ENCODE data around the gene KSR1.

KSR1 gene

GRCh38 chr17:27598337-27599050, 142.2 kb downstream of the KSR1 start:
- no peak overlapping the region for H3K14ac ChIP-seq (ENCODE audit: low read length)
- H3K9me3 ChIP-seq (replicated peaks in 1 of 2; ENCODE audit: control insufficient read depth in 2 of 2, insufficient read depth in 1 of 2, low read depth in 1 of 2, low read length in 2 of 2): no peaks in the 10 kb centered on the region
- H3K9ac ChIP-seq (ENCODE audit: low read depth, low read length, poor library complexity): no peak overlapping the region
- no peak overlapping the region for H3K27ac ChIP-seq (replicated peaks; ENCODE audit: low read length)
- no peaks in the 10 kb centered on the region for H3K79me1 ChIP-seq (ENCODE audit: low read depth, low read length)
- H3K4me2 ChIP-seq (ENCODE audit: insufficient read depth, low read length, poor library complexity, severe bottlenecking): no peak overlapping the region
- no peak overlapping the region for H2BK120ac ChIP-seq (ENCODE audit: low read depth, low read length)
- no peaks in the 10 kb centered on the region for H3K4me1 ChIP-seq (ENCODE audit: control insufficient read depth in 2 of 2, insufficient read depth in 1 of 2, low read depth in 1 of 2, low read length in 2 of 2)
- no peaks in the 10 kb centered on the region for H3K27me3 ChIP-seq (ENCODE audit: control insufficient read depth in 3 of 3, insufficient read depth in 3 of 3, low read depth in 1 of 3, low read length in 3 of 3)
- DNase-seq (ENCODE audit: low spot score): no peak
- no peak overlapping the region for H4K91ac ChIP-seq (ENCODE audit: low read depth, low read length, poor library complexity)
- no peak overlapping the region for H4K8ac ChIP-seq (ENCODE audit: low read depth, low read length)
- no peak overlapping the region for H2BK12ac ChIP-seq (ENCODE audit: low read length)
- H2AFZ ChIP-seq (ENCODE audit: low read length): no peak overlapping the region
- no peak overlapping the region for H3K18ac ChIP-seq (ENCODE audit: low read length)
- no peak overlapping the region for H2BK15ac ChIP-seq (ENCODE audit: low read length)
- WGBS, 2 donors (ENCODE audit: extremely low coverage in 2 of 2, insufficient read length in 2 of 2, insufficient replicate concordance in 1 of 2): no CpG with 5 or more reads among the region's 17 CpGs
- no peak overlapping the region for H3K4me3 ChIP-seq (ENCODE audit: low read length in 2 of 2)
- H3K4ac ChIP-seq (ENCODE audit: low read length): no peak overlapping the region
- H3K36me3 ChIP-seq (replicated peaks in 1 of 2; ENCODE audit: control insufficient read depth in 2 of 2, insufficient read depth in 2 of 2, low read length in 2 of 2): peaks cover 0 to 7% of the 10 kb centered on the region in 2 donors
- no peak overlapping the region for H3K23ac ChIP-seq (ENCODE audit: low read depth, low read length, poor library complexity)
- no peak overlapping the region for H2BK5ac ChIP-seq (ENCODE audit: low read length)
- no peak overlapping the region for H2AK5ac ChIP-seq (ENCODE audit: low read depth, low read length)

GRCh38 chr17:27600471-27600870, 144.2 kb downstream of the KSR1 start:
- Histone ChIP-seq H4K91ac (ENCODE audit: low read depth, low read length, poor library complexity) (no peak overlapping the region), H3K4me2 (ENCODE audit: insufficient read depth, low read length, poor library complexity, severe bottlenecking) (no peak overlapping the region), H3K79me1 (ENCODE audit: low read depth, low read length) (no peaks in the 10 kb centered on the region), H2AK5ac (ENCODE audit: low read depth, low read length) (no peak overlapping the region), H3K4me3 (ENCODE audit: low read length in 2 of 2) (no peak overlapping the region), H3K9me3 (replicated peaks in 1 of 2; ENCODE audit: control insufficient read depth in 2 of 2, insufficient read depth in 1 of 2, low read depth in 1 of 2, low read length in 2 of 2) (no peaks in the 10 kb centered on the region), H3K27me3 (ENCODE audit: control insufficient read depth in 3 of 3, insufficient read depth in 3 of 3, low read depth in 1 of 3, low read length in 3 of 3) (no peaks in the 10 kb centered on the region), H3K18ac (ENCODE audit: low read length) (no peak overlapping the region), H3K4ac (ENCODE audit: low read length) (no peak overlapping the region), H4K8ac (ENCODE audit: low read depth, low read length) (no peak overlapping the region), H3K9ac (ENCODE audit: low read depth, low read length, poor library complexity) (no peak overlapping the region), H2BK12ac (ENCODE audit: low read length) (no peak overlapping the region), H3K36me3 (replicated peaks in 1 of 2; ENCODE audit: control insufficient read depth in 2 of 2, insufficient read depth in 2 of 2, low read length in 2 of 2) (peaks cover 1 to 8% of the 10 kb centered on the region in 2 donors), H3K14ac (ENCODE audit: low read length) (no peak overlapping the region), H2BK5ac (ENCODE audit: low read length) (no peak overlapping the region), H2BK120ac (ENCODE audit: low read depth, low read length) (no peak overlapping the region), H3K27ac (replicated peaks; ENCODE audit: low read length) (no peak overlapping the region), H2AFZ (ENCODE audit: low read length) (no peak overlapping the region), H3K23ac (ENCODE audit: low read depth, low read length, poor library complexity) (no peak overlapping the region), H2BK15ac (ENCODE audit: low read length) (no peak overlapping the region), H3K4me1 (ENCODE audit: control insufficient read depth in 2 of 2, insufficient read depth in 1 of 2, low read depth in 1 of 2, low read length in 2 of 2) (no peaks in the 10 kb centered on the region)
- no peak for DNase-seq (ENCODE audit: low spot score)
- WGBS, 2 donors (ENCODE audit: extremely low coverage in 2 of 2, insufficient read length in 2 of 2, insufficient replicate concordance in 1 of 2): no CpG with 5 or more reads among the region's 8 CpGs

DNA sequence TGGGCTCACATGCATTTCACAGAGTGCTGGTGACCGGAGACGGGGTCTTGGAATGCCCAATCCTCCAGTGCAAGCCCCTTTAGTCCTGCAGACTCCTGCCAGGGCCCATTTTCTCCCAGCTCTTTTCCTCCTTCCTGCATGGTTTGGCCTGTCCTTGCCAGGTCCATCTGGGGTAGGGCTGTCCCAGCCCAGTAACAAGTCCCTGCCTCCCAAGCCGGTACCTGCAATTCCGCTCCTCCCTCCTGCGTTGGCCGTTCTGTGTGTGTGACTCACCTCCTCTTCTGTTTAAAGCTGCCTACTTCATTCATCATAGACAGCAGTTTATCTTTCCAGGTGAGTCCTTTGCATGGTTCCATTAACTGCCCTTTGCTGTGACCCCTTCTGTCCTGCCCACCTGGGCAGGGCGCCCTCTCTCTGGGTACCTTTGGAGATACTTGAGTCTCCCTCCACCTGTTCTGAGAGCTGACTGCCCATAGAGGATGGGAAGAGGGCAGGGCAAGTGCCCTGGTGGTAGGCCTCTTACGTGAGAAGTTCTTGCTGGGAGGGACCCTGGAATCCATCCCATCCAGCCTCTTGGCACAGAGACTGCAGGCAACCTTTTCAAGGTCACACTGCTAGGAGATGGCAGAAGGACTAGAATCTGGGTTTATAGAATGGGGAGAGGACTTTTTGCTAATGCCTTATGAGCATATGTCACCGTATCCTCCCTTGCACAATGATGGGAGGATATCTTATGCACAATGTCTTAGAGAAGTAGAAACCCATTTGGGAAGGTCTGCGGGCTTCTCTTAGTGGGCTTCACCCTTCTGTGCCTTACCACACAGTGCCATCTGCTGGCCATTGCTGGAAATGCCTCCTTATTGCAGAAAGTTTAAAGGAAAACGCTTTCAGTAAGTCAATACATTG, 145.1 kb downstream of the KSR1 start:
- no peaks in the 10 kb centered on the region for H3K9me3 ChIP-seq (replicated peaks in 1 of 2; ENCODE audit: control insufficient read depth in 2 of 2, insufficient read depth in 1 of 2, low read depth in 1 of 2, low read length in 2 of 2)
- no peak overlapping the region for H2BK12ac ChIP-seq (ENCODE audit: low read length)
- no peak overlapping the region for H3K4ac ChIP-seq (ENCODE audit: low read length)
- H2AFZ ChIP-seq (ENCODE audit: low read length): no peak overlapping the region
- H3K4me2 ChIP-seq (ENCODE audit: insufficient read depth, low read length, poor library complexity, severe bottlenecking): no peak overlapping the region
- no peak overlapping the region for H3K4me3 ChIP-seq (ENCODE audit: low read length in 2 of 2)
- H2BK120ac ChIP-seq (ENCODE audit: low read depth, low read length): no peak overlapping the region
- H2BK15ac ChIP-seq (ENCODE audit: low read length): no peak overlapping the region
- H3K9ac ChIP-seq (ENCODE audit: low read depth, low read length, poor library complexity): no peak overlapping the region
- no peak overlapping the region for H3K27ac ChIP-seq (replicated peaks; ENCODE audit: low read length)
- peak; percentile 82 for DNase-seq (ENCODE audit: low spot score)
- H2AK5ac ChIP-seq (ENCODE audit: low read depth, low read length): no peak overlapping the region
- no peaks in the 10 kb centered on the region for H3K27me3 ChIP-seq (ENCODE audit: control insufficient read depth in 3 of 3, insufficient read depth in 3 of 3, low read depth in 1 of 3, low read length in 3 of 3)
- WGBS, 2 donors (ENCODE audit: extremely low coverage in 2 of 2, insufficient read length in 2 of 2, insufficient replicate concordance in 1 of 2): no CpG with 5 or more reads among the region's 11 CpGs
- H3K79me1 ChIP-seq (ENCODE audit: low read depth, low read length): no peaks in the 10 kb centered on the region
- no peak overlapping the region for H3K23ac ChIP-seq (ENCODE audit: low read depth, low read length, poor library complexity)
- no peak overlapping the region for H3K18ac ChIP-seq (ENCODE audit: low read length)
- no peak overlapping the region for H4K8ac ChIP-seq (ENCODE audit: low read depth, low read length)
- H4K91ac ChIP-seq (ENCODE audit: low read depth, low read length, poor library complexity): no peak overlapping the region
- peaks cover 8 to 10% of the 10 kb centered on the region in 2 donors for H3K36me3 ChIP-seq (replicated peaks in 1 of 2; ENCODE audit: control insufficient read depth in 2 of 2, insufficient read depth in 2 of 2, low read length in 2 of 2)
- no peak overlapping the region for H2BK5ac ChIP-seq (ENCODE audit: low read length)
- H3K4me1 ChIP-seq (ENCODE audit: control insufficient read depth in 2 of 2, insufficient read depth in 1 of 2, low read depth in 1 of 2, low read length in 2 of 2): no peaks in the 10 kb centered on the region
- no peak overlapping the region for H3K14ac ChIP-seq (ENCODE audit: low read length)

- H2BK120ac ChIP-seq (ENCODE audit: low read depth, low read length): no peak overlapping the region
- H3K23ac ChIP-seq (ENCODE audit: low read depth, low read length, poor library complexity): no peak overlapping the region
- H3K4me2 ChIP-seq (ENCODE audit: insufficient read depth, low read length, poor library complexity, severe bottlenecking): no peak overlapping the region
- H3K27ac ChIP-seq (replicated peaks; ENCODE audit: low read length): no peak overlapping the region
- no peak overlapping the region for H2BK15ac ChIP-seq (ENCODE audit: low read length)
- no CpG with 5 or more reads among the region's 2 CpGs for WGBS, 2 donors (ENCODE audit: extremely low coverage in 2 of 2, insufficient read length in 2 of 2, insufficient replicate concordance in 1 of 2)
- H3K4me3 ChIP-seq (ENCODE audit: low read length in 2 of 2): no peak overlapping the region
- peaks cover 8 to 11% of the 10 kb centered on the region in 2 donors for H3K36me3 ChIP-seq (replicated peaks in 1 of 2; ENCODE audit: control insufficient read depth in 2 of 2, insufficient read depth in 2 of 2, low read length in 2 of 2)
- no peak overlapping the region for H3K14ac ChIP-seq (ENCODE audit: low read length)
- no peak overlapping the region for H2BK12ac ChIP-seq (ENCODE audit: low read length)
- H2BK5ac ChIP-seq (ENCODE audit: low read length): no peak overlapping the region
- no peak overlapping the region for H3K18ac ChIP-seq (ENCODE audit: low read length)
- H3K4me1 ChIP-seq (ENCODE audit: control insufficient read depth in 2 of 2, insufficient read depth in 1 of 2, low read depth in 1 of 2, low read length in 2 of 2): no peaks in the 10 kb centered on the region
- H2AK5ac ChIP-seq (ENCODE audit: low read depth, low read length): no peak overlapping the region
- H3K4ac ChIP-seq (ENCODE audit: low read length): no peak overlapping the region
- H3K9ac ChIP-seq (ENCODE audit: low read depth, low read length, poor library complexity): no peak overlapping the region
- H3K27me3 ChIP-seq (ENCODE audit: control insufficient read depth in 3 of 3, insufficient read depth in 3 of 3, low read depth in 1 of 3, low read length in 3 of 3): no peaks in the 10 kb centered on the region
- H4K8ac ChIP-seq (ENCODE audit: low read depth, low read length): no peak overlapping the region
- DNase-seq (ENCODE audit: low spot score): no peak
- no peak overlapping the region for H4K91ac ChIP-seq (ENCODE audit: low read depth, low read length, poor library complexity)
- no peaks in the 10 kb centered on the region for H3K79me1 ChIP-seq (ENCODE audit: low read depth, low read length)
- no peaks in the 10 kb centered on the region for H3K9me3 ChIP-seq (replicated peaks in 1 of 2; ENCODE audit: control insufficient read depth in 2 of 2, insufficient read depth in 1 of 2, low read depth in 1 of 2, low read length in 2 of 2)
- H2AFZ ChIP-seq (ENCODE audit: low read length): no peak overlapping the region
Observed at GRCh38 chr17:27601975-27602302, 145.7 kb downstream of the KSR1 start.
